Astrocyte of the cerebellum (primary cell): ENCODE results near the gene HPS3.

Experiments used
- DNase-seq: peaks from one replicate; pipeline ENCODE4 v3.0.0-alpha.2; 2011; ENCODE audit warnings: low read depth
- H3K4me3 ChIP-seq: 2 replicates; pipeline ENCODE4 v1.5.1; 2011; ENCODE audit warnings: mild to moderate bottlenecking, low read depth, low read length, moderate library complexity
- in situ Hi-C: cut with HindIII; loops from 2 replicates; pipeline ENCODE4 v1.10.0; 2017; ENCODE audit warnings: low sequenced_read_pairs
- TF ChIP-seq, protein P1 (sequence below): IDR thresholded peaks from 2 replicates; pipeline ENCODE4 v1.5.1; 2012; ENCODE audit warnings: low read length, low read depth, moderate library complexity, mild to moderate bottlenecking; ENCODE audit errors: missing control alignments

The HPS3 gene

DNA sequence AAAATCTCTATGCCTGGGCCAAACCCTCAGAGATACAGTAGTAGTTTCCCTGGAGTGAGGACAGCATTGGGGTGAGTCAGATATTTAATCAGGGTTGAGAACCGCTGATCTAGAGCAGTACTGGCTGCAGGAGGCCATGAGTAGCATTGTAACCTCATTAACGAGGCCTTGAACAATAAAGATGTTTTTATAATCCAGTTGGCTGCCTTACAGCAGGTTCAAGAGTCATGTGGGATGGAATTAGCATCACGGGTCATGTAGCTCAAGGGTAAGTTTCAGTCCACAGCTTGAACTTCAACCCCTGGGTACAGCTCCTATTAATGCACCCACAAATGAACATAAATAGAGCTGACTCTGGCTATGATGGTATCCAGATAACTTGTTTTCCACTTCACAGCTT is 5.1 kb downstream of the HPS3 start:
- peak; percentile 26 for DNase-seq
- in situ Hi-C loops, result no loop called here
- H3K4me3 ChIP-seq, result no peak overlapping the region
- TF ChIP-seq, protein P1, sequence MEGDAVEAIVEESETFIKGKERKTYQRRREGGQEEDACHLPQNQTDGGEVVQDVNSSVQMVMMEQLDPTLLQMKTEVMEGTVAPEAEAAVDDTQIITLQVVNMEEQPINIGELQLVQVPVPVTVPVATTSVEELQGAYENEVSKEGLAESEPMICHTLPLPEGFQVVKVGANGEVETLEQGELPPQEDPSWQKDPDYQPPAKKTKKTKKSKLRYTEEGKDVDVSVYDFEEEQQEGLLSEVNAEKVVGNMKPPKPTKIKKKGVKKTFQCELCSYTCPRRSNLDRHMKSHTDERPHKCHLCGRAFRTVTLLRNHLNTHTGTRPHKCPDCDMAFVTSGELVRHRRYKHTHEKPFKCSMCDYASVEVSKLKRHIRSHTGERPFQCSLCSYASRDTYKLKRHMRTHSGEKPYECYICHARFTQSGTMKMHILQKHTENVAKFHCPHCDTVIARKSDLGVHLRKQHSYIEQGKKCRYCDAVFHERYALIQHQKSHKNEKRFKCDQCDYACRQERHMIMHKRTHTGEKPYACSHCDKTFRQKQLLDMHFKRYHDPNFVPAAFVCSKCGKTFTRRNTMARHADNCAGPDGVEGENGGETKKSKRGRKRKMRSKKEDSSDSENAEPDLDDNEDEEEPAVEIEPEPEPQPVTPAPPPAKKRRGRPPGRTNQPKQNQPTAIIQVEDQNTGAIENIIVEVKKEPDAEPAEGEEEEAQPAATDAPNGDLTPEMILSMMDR, result no peak

DNA sequence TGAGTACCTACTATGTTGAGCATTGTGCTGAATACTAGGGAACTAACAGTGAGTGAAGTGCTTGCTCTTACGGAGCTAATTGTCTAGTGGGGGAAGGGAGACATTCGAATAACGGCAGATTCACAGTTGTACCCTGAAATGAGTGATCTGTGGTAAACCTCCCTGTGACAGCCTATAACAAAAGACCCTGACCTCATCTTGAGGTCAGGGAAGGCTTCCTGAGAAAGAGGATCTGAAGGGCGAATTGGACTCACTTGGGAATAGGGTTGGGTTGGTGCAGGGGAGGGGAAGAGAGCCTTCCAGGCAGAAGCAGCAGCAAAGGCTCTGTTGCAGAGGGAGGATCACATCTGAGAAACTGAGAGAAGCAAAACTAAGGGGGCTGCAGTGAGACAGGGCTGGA is 13.2 kb downstream of the HPS3 start:
- DNase-seq, result no peak
- in situ Hi-C loops, result no loop called here
- TF ChIP-seq, protein P1, result no peak
- H3K4me3 ChIP-seq, result no peak overlapping the region

DNA sequence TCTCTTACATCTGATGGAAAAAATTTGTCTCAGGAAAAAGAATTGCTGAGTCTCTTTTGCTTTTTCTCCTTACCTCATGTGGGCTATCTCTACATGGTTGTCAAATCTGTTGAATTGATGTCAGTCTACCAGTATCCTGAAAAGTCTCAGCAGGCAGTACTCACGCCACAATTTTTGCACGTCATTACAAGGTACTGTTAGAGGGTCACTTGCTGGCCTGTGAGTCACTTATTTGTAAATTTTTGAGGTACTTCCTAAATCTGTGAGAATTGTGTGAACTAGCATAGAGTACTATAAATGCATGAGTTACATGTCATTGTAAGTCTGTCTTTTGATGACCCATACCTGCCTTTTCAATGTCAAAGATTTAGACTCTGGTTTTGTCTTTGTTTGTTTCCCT is 15.9 kb downstream of the HPS3 start:
- in situ Hi-C loops, result no loop called here
- TF ChIP-seq, protein P1, result no peak
- no peak for DNase-seq
- no peak overlapping the region for H3K4me3 ChIP-seq

- no peak overlapping the region for H3K4me3 ChIP-seq
- TF ChIP-seq, protein P1, result no peak
- in situ Hi-C loops, result no loop called here
- no peak for DNase-seq
Measured at GRCh38 chr3:149145974-149146373, 16.5 kb downstream of the HPS3 start.

DNA sequence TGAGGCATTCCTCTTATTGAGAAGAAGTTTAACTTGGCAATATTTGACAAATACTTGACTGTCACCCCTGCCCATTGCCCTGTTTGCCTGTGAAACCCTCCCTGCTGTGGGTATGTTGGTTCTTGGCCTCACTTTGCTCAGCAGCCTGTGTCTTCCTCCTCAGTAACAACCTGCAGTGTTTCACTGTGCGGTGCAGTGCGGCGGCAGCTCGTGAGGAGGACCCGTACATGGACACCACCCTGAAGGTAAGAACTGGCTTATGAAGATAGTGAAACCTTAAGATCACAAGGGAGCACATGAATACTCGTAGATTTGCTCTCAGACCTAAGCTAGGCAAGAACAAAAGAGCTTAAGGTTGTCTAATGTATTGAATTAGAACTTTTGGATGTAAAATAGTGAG is 21.0 kb downstream of the HPS3 start:
- no peak for DNase-seq
- in situ Hi-C loops, result no loop called here
- TF ChIP-seq, protein P1, result no peak
- H3K4me3 ChIP-seq, result no peak overlapping the region

GRCh38 chr3:149151843-149152242 is 22.4 kb downstream of the HPS3 start:
- H3K4me3 ChIP-seq, result no peak overlapping the region
- peak; percentile 41 for DNase-seq
- TF ChIP-seq, protein P1, result no peak
- in situ Hi-C loops, result no loop called here

DNA sequence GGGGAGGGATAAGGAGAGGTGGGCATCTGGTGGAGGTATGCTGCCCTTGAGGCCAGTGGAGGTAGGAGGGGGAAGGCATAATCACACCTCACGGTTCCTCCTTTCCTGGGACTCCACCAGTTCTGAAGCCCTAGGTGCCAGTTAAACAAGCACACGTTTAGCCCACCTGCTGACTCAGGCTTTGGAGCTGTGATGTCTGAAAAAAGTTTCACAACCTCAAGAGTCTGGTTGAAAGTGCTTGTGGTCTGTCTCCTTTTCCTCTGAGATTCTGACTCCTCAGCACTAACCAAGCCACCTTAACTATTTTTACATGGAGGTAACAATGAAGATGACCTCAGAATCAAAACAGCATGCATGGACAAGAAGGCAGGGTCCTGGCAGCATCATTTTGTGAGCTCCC is 23.0 kb downstream of the HPS3 start:
- TF ChIP-seq, protein P1, result no peak
- in situ Hi-C loops, result no loop called here
- DNase-seq, result peak; percentile 73
- H3K4me3 ChIP-seq, result no peak overlapping the region
